ENCODE measurements around the gene ERBB4. TPM values are rescaled to one million over a fixed set of nuclear protein-coding genes. Genes with fewer than 3 reads are reported as not detected.

ERBB4 gene
- total RNA-seq, 3 donors from 2014 or later = 1.6 to 53.1 (median 18.4) TPM

GRCh38 chr2:212147921-212148513, 390.6 kb downstream of the ERBB4 start:
- no peak for DNase-seq (ENCODE audit: low spot score in 2 of 2)
- Histone ChIP-seq H3K27ac (no peak overlapping the region), H3K36me3 (no peaks in the 10 kb centered on the region), H3K9me3 (no peaks in the 10 kb centered on the region), H3K4me3 (no peak overlapping the region), H3K27me3 (no peaks in the 10 kb centered on the region), H3K4me1 (no peaks in the 10 kb centered on the region)
- intact Hi-C loops (cut with DNase I; ENCODE audit: low total_unique reads) = no loop called here
- TF ChIP-seq, protein P1, sequence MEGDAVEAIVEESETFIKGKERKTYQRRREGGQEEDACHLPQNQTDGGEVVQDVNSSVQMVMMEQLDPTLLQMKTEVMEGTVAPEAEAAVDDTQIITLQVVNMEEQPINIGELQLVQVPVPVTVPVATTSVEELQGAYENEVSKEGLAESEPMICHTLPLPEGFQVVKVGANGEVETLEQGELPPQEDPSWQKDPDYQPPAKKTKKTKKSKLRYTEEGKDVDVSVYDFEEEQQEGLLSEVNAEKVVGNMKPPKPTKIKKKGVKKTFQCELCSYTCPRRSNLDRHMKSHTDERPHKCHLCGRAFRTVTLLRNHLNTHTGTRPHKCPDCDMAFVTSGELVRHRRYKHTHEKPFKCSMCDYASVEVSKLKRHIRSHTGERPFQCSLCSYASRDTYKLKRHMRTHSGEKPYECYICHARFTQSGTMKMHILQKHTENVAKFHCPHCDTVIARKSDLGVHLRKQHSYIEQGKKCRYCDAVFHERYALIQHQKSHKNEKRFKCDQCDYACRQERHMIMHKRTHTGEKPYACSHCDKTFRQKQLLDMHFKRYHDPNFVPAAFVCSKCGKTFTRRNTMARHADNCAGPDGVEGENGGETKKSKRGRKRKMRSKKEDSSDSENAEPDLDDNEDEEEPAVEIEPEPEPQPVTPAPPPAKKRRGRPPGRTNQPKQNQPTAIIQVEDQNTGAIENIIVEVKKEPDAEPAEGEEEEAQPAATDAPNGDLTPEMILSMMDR (IDR thresholded peaks at IDR 0.05) = peak in 1 of 3 donors; percentile 22
- no peak for TF ChIP-seq POLR2A (IDR thresholded peaks at IDR 0.05)

DNA sequence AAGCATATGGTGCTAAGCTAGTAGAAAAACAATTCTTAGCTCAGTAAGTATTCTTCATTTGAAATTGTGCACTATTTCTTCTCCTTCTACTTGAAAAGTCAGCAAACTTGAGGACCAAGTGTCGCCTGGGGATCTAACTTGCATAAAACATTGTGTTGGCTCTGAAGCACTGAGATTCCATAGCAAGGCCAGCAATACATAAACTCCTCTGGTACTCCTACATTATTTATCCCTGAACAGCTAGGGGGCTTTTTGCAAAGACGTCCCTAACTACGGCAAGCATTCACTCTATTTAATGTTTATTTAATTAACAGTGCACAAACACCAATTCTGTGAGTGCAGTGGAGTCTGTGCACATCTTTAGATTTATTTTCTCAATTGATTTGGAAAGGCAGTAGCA, 392.2 kb downstream of the ERBB4 start:
- no peaks in the 10 kb centered on the region for H3K4me1 ChIP-seq
- TF ChIP-seq, protein P1 (IDR thresholded peaks at IDR 0.05) = no peak
- TF ChIP-seq POLR2AphosphoS5 (IDR thresholded peaks at IDR 0.05) = no peak
- no peak for TF ChIP-seq POLR2A (IDR thresholded peaks at IDR 0.05)
- no peak overlapping the region for H3K4me3 ChIP-seq

GRCh38 chr2:212145121-212145520, 393.5 kb downstream of the ERBB4 start:
- H3K9me3 ChIP-seq = no peaks in the 10 kb centered on the region
- no peak overlapping the region for H3K27ac ChIP-seq
- no peaks in the 10 kb centered on the region for H3K27me3 ChIP-seq
- no peaks in the 10 kb centered on the region for H3K36me3 ChIP-seq
- TF ChIP-seq POLR2AphosphoS5 (IDR thresholded peaks at IDR 0.05) (no peak), POLR2A (IDR thresholded peaks at IDR 0.05) (no peak)
- TF ChIP-seq, protein P1 (IDR thresholded peaks at IDR 0.05) = no peak
- no peaks in the 10 kb centered on the region for H3K4me1 ChIP-seq
- intact Hi-C loops (cut with DNase I; ENCODE audit: low total_unique reads) = no loop called here
- H3K4me3 ChIP-seq = no peak overlapping the region
- DNase-seq (ENCODE audit: low spot score in 2 of 2) = no peak

More for the DNA sequence above, 392.2 kb downstream of the ERBB4 start:
- Histone ChIP-seq H3K27me3 (no peaks in the 10 kb centered on the region), H3K27ac (no peak overlapping the region), H3K36me3 (no peaks in the 10 kb centered on the region), H3K9me3 (no peaks in the 10 kb centered on the region)
- no peak for DNase-seq (ENCODE audit: low spot score in 2 of 2)
- intact Hi-C loops (cut with DNase I; ENCODE audit: low total_unique reads) = no loop called here

- no peak for DNase-seq (ENCODE audit: low spot score in 2 of 2)
- Histone ChIP-seq H3K36me3 (no peaks in the 10 kb centered on the region), H3K4me3 (no peak overlapping the region), H3K27me3 (no peaks in the 10 kb centered on the region), H3K9me3 (no peaks in the 10 kb centered on the region), H3K27ac (no peak overlapping the region), H3K4me1 (no peaks in the 10 kb centered on the region)
- intact Hi-C loops (cut with DNase I; ENCODE audit: low total_unique reads) = no loop called here
- no peak for TF ChIP-seq POLR2AphosphoS5 (IDR thresholded peaks at IDR 0.05)
These were observed 396.0 kb downstream of the ERBB4 start for GRCh38 chr2:212142631-212143030.

DNA sequence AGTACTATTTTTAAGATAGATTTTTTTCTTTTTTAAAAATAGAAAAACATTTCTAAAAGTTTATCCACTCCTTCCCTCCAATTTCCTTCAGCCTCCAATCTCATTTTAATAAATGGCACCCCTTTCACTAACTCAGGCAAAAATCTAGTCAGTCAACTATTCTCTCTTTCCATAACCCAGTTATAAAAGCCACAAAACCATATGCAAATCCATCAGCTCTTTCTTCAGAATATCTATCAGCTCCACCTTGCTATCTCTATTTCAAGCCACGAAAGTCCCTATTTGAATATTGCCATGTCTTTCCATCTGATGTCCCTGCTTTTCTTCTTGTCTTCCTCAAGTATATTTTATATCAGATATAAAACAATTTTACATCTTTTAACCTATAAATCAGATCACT, 397.1 kb downstream of the ERBB4 start:
- no peaks in the 10 kb centered on the region for H3K27me3 ChIP-seq
- intact Hi-C loops (cut with DNase I; ENCODE audit: low total_unique reads) = no loop called here

More for the DNA sequence above, 397.1 kb downstream of the ERBB4 start:
- H3K4me3 ChIP-seq = no peak overlapping the region
- H3K27ac ChIP-seq = no peak overlapping the region
- DNase-seq (ENCODE audit: low spot score in 2 of 2) = no peak
- no peaks in the 10 kb centered on the region for H3K4me1 ChIP-seq
- TF ChIP-seq POLR2A (IDR thresholded peaks at IDR 0.05) = no peak
- no peak for TF ChIP-seq POLR2AphosphoS5 (IDR thresholded peaks at IDR 0.05)
- TF ChIP-seq, protein P1 (IDR thresholded peaks at IDR 0.05) = no peak
- no peaks in the 10 kb centered on the region for H3K36me3 ChIP-seq
- no peaks in the 10 kb centered on the region for H3K9me3 ChIP-seq

Measured in breast epithelium (tissue), 4 donors.